Liver (tissue), 3 donors: ENCODE data around the gene FAM83B.

Source experiments
- GABPA ChIP-seq, 2 donors: IDR thresholded peaks in 1 of 2; conservative IDR thresholded peaks in 1 of 2; 2 replicates each; pipeline ENCODE4 v1.6.1; 2016; ENCODE audit warnings: antibody characterized with exemption in 2 of 2, mild to moderate bottlenecking in 1 of 2, moderate library complexity in 1 of 2
- HNF4A ChIP-seq, 2 donors: conservative IDR thresholded peaks; 2 replicates each; pipeline ENCODE4 v1.6.1; 2016; ENCODE audit warnings: antibody characterized with exemption in 2 of 2, mild to moderate bottlenecking in 2 of 2
- HNF4G ChIP-seq: IDR thresholded peaks from 2 replicates; pipeline ENCODE4 v1.6.1; 2016; ENCODE audit warnings: antibody characterized with exemption
- JUND ChIP-seq, 2 donors: IDR thresholded peaks; 2 replicates each; pipeline ENCODE4 v1.6.1; 2016; ENCODE audit warnings: antibody characterized with exemption in 2 of 2
- RAD21 ChIP-seq, 2 donors: IDR thresholded peaks; 2 replicates each; pipeline ENCODE4 v1.6.1; 2016; ENCODE audit warnings: antibody characterized with exemption in 2 of 2, mild to moderate bottlenecking in 2 of 2
- RXRA ChIP-seq, 2 donors: IDR thresholded peaks; 2 replicates each; pipeline ENCODE4 v1.6.1; 2017 to 2018; ENCODE audit warnings: antibody characterized with exemption in 2 of 2, mild to moderate bottlenecking in 1 of 2
- SP1 ChIP-seq: IDR thresholded peaks from 2 replicates; pipeline ENCODE4 v1.6.1; 2018; ENCODE audit warnings: antibody characterized with exemption, mild to moderate bottlenecking
- TAF1 ChIP-seq: conservative IDR thresholded peaks from 2 replicates; pipeline ENCODE4 v1.6.1; 2016; ENCODE audit warnings: antibody characterized with exemption, mild to moderate bottlenecking
- TF ChIP-seq, protein P1 (sequence below): fragments of 150-350 bp; IDR thresholded peaks from 2 replicates; pipeline ENCODE4 v1.5.1; 2017; ENCODE audit warnings: improper control_type of control experiment, low read depth, low read length; ENCODE audit not compliant: missing input control
- TF ChIP-seq, protein P2 (sequence below): IDR thresholded peaks from 2 replicates; pipeline ENCODE4 v1.6.1; 2016; ENCODE audit warnings: antibody characterized with exemption, mild to moderate bottlenecking
- TF ChIP-seq, protein P3 (sequence below): IDR thresholded peaks from 2 replicates; pipeline ENCODE4 v1.6.1; 2016; ENCODE audit warnings: antibody characterized with exemption
- TF ChIP-seq, protein P4 (sequence below): IDR thresholded peaks from 2 replicates; pipeline ENCODE4 v1.6.1; 2016; ENCODE audit warnings: antibody characterized with exemption
- TF ChIP-seq, protein P5 (sequence below): IDR thresholded peaks from 2 replicates; pipeline ENCODE4 v1.6.1; 2016; ENCODE audit warnings: antibody characterized with exemption
- donor health status: healthy.
- donor health status: healthy.

DNA sequence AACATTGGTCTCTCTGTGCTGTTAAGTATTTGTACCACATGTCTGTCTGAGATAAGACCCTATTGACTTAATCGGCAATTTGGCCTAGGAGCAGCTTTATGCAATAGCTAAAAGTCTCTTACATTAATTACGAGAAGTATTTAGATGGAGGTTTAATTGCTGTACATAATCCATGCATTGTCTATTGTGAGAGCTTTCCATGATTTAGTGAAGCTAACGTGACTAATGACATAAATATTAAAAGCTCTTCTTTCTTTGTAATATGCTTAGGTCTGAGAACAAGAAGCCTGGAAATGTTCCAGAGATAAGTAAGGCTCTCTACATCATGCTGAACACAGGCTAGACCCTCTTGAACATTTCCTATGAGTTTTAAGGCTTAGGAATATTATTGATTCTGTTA is 32.7 kb upstream of the FAM83B start:
- TF ChIP-seq, protein P1, sequence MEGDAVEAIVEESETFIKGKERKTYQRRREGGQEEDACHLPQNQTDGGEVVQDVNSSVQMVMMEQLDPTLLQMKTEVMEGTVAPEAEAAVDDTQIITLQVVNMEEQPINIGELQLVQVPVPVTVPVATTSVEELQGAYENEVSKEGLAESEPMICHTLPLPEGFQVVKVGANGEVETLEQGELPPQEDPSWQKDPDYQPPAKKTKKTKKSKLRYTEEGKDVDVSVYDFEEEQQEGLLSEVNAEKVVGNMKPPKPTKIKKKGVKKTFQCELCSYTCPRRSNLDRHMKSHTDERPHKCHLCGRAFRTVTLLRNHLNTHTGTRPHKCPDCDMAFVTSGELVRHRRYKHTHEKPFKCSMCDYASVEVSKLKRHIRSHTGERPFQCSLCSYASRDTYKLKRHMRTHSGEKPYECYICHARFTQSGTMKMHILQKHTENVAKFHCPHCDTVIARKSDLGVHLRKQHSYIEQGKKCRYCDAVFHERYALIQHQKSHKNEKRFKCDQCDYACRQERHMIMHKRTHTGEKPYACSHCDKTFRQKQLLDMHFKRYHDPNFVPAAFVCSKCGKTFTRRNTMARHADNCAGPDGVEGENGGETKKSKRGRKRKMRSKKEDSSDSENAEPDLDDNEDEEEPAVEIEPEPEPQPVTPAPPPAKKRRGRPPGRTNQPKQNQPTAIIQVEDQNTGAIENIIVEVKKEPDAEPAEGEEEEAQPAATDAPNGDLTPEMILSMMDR, result no peak
- no peak for TF ChIP-seq RAD21 (IDR thresholded peaks at IDR 0.05)
- TF ChIP-seq HNF4A (conservative IDR thresholded peaks at IDR 0.05), result no peak
- TF ChIP-seq, protein P2, sequence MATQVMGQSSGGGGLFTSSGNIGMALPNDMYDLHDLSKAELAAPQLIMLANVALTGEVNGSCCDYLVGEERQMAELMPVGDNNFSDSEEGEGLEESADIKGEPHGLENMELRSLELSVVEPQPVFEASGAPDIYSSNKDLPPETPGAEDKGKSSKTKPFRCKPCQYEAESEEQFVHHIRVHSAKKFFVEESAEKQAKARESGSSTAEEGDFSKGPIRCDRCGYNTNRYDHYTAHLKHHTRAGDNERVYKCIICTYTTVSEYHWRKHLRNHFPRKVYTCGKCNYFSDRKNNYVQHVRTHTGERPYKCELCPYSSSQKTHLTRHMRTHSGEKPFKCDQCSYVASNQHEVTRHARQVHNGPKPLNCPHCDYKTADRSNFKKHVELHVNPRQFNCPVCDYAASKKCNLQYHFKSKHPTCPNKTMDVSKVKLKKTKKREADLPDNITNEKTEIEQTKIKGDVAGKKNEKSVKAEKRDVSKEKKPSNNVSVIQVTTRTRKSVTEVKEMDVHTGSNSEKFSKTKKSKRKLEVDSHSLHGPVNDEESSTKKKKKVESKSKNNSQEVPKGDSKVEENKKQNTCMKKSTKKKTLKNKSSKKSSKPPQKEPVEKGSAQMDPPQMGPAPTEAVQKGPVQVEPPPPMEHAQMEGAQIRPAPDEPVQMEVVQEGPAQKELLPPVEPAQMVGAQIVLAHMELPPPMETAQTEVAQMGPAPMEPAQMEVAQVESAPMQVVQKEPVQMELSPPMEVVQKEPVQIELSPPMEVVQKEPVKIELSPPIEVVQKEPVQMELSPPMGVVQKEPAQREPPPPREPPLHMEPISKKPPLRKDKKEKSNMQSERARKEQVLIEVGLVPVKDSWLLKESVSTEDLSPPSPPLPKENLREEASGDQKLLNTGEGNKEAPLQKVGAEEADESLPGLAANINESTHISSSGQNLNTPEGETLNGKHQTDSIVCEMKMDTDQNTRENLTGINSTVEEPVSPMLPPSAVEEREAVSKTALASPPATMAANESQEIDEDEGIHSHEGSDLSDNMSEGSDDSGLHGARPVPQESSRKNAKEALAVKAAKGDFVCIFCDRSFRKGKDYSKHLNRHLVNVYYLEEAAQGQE, result no peak
- no peak for TF ChIP-seq SP1
- no peak for TF ChIP-seq TAF1
- TF ChIP-seq, protein P3, sequence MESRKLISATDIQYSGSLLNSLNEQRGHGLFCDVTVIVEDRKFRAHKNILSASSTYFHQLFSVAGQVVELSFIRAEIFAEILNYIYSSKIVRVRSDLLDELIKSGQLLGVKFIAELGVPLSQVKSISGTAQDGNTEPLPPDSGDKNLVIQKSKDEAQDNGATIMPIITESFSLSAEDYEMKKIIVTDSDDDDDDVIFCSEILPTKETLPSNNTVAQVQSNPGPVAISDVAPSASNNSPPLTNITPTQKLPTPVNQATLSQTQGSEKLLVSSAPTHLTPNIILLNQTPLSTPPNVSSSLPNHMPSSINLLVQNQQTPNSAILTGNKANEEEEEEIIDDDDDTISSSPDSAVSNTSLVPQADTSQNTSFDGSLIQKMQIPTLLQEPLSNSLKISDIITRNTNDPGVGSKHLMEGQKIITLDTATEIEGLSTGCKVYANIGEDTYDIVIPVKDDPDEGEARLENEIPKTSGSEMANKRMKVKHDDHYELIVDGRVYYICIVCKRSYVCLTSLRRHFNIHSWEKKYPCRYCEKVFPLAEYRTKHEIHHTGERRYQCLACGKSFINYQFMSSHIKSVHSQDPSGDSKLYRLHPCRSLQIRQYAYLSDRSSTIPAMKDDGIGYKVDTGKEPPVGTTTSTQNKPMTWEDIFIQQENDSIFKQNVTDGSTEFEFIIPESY, result no peak
- TF ChIP-seq GABPA (IDR thresholded peaks at IDR 0.05 in 1 of 2, conservative IDR thresholded peaks at IDR 0.05 in 1 of 2), result no peak
- no peak for TF ChIP-seq JUND (IDR thresholded peaks at IDR 0.05)
- TF ChIP-seq, protein P4, sequence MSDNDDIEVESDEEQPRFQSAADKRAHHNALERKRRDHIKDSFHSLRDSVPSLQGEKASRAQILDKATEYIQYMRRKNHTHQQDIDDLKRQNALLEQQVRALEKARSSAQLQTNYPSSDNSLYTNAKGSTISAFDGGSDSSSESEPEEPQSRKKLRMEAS, result no peak
- TF ChIP-seq, protein P5, sequence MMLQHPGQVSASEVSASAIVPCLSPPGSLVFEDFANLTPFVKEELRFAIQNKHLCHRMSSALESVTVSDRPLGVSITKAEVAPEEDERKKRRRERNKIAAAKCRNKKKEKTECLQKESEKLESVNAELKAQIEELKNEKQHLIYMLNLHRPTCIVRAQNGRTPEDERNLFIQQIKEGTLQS, result no peak
- TF ChIP-seq HNF4G, result no peak
- no peak for TF ChIP-seq RXRA (IDR thresholded peaks at IDR 0.05)
